ENCODE data around the gene ULK4.

Gene ULK4

GRCh38 chr3:41243183-41243582 lies 718.7 kb downstream of the ULK4 start:
- DNase-seq, result no peak

GRCh38 chr3:41241800-41242571 lies 719.9 kb downstream of the ULK4 start:
- no peak for DNase-seq

- no peak for DNase-seq
Measured at GRCh38 chr3:41241161-41241560, 720.7 kb downstream of the ULK4 start.

- DNase-seq, result no peak
Measured at GRCh38 chr3:41239587-41239986, 722.3 kb downstream of the ULK4 start.

GRCh38 chr3:41237907-41238306 lies 724.0 kb downstream of the ULK4 start:
- DNase-seq, result no peak

- no peak for DNase-seq
Measured at GRCh38 chr3:41236228-41236627, 725.7 kb downstream of the ULK4 start.

- no peak for DNase-seq
Measured at GRCh38 chr3:41234823-41235721, 726.8 kb downstream of the ULK4 start.

DNA sequence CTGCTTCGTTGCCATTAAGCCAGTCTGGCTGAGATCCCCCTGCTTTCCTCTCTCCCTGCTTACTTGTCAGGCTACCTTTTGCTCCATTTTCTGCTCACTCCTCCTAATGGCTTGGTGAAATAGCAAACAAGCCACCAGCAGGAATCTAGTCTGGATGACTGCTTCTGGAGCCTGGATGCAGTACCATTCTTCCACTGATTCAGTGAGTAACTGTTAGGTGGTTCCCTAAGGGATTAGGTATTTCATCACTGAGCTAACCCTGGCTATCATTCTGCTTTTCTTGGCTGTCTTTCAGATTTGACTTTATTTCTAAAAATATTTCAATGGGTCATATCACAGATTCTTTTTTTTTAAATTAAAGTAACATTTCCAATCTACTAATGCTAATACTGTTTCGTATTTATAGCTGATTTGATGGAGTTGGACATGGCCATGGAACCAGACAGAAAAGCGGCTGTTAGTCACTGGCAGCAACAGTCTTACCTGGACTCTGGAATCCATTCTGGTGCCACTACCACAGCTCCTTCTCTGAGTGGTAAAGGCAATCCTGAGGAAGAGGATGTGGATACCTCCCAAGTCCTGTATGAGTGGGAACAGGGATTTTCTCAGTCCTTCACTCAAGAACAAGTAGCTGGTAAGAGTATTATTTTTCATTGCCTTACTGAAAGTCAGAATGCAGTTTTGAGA lies 737.6 kb downstream of the ULK4 start:
- no peak for DNase-seq

DNA sequence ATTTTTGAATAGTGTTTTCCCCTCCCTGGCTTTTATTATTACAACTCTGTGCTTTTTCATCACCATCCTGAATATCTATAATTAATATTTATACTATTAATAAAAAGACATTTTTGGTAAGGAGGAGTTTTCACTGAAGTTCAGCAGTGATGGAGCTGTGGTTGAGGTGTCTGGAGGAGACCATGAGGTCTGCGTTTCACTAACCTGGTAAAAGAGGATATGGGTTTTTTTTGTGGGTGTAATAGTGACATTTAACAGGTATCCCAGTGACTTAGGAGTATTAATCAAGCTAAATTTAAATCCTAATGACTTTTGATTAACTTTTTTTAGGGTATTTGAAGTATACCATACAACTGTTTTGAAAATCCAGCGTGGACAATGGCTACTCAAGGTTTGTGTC lies 738.2 kb downstream of the ULK4 start:
- DNase-seq, result no peak

DNA sequence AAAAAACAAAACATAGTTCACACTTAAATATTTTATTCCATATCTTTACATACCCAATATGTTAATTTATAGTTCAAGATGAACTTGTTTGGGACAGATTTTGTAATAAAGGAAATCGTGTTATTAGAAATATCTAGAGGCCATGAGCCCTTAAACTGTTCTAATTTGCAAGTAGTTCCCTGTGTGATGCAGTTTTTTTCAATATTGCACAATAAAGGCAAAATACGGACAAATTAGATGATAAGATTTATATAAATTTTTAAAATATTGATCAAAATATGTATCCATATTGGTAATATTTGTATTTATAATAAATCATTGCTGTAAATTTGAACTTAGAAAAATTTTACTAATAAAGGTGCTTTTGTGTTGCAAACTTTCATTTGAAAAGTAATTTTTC lies 738.8 kb downstream of the ULK4 start:
- DNase-seq, result no peak

DNA sequence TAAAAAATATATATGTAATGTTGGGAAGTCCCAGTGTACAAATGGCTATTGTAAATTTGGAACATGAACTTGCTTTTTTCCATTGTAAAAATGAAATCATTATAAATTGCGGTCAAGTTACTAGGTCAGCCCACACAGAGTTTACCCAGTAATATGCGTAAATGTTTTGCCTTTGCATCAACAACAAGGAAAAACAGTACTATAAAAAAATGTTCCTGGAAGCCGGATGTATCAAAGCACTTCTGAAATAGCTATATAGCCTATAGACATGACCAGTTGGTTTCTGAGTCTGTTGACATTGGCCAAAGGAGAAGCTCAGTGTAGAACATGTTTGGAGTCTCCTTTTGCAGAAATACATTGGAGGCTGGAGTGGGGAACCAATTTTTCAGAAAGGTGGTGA lies 739.4 kb downstream of the ULK4 start:
- DNase-seq, result no peak

DNA sequence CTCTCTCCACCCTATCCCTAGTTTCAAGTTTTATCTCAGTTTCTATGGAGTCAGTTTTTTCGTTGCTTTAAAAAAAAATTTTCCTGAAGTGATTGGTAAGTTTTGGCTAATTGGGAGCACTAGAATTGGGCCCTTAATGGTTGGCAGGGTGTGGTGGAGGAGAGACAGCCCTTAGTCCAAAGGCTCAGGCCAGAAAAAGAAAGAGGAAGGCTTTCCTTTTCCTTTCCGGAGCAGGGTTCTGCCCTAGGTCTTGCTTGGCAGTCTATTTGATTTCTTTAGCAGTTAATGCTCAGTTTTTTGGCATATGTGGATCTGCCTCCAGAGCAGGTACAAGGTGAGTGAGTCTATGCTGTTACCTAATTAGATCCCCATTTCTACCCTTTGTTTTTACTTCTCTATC lies 739.9 kb downstream of the ULK4 start:
- DNase-seq, result no peak

DNA sequence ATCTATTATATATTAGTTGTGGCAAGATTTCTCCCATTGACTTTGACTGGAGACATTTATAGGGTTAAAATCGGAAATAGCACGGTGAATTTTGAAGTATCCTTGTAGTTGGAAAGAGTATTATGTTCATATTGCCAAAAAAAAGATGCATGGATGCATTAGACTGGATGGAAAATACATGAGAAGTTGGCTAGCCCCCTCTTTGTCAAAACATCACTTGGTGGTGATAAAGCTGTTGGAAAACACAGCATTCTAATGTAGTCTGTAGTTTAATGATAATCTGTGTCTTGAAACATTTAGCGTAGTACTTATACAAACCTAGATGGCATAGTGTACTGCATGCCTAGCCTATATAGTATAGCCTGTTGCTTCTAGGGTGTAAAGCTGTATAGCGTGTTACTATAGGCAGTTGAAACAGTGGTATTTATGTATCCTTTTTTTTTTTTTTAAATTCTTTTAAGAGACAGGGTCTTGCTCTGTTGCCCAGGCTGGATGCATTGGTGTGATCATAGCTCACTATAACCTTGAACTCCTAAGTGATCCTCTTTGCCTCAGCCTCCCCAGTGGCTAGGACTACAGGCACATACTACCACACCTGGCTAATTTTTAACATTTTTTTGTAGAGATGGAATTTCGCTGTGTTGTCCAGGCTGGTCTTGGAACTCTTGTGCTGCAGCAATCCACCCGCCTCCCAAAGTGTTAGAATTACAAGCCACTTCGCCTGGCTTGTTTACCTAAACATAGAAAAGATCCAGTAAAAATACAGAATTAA lies 740.8 kb downstream of the ULK4 start:
- DNase-seq, result no peak

DNA sequence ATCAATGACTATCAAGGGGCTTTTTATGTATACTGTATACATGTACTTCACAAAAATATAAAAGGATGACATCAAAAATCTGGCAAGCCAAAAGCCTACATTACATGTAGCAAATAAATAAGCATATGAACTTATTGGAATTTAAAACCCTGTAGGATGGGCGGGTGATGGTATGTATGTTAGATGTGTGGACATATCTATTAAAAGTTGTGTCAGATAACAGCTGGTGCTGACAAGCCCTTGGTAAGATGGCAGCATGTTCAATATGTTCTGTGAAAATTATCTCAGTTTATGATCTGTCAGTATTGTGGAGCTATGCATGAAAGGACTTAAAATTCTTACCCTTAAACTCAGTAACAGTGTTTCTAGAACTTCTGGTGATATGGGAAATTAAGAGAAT lies 742.5 kb downstream of the ULK4 start:
- DNase-seq, result no peak

GRCh38 chr3:41216993-41217392 lies 744.9 kb downstream of the ULK4 start:
- no peak for DNase-seq

DNA sequence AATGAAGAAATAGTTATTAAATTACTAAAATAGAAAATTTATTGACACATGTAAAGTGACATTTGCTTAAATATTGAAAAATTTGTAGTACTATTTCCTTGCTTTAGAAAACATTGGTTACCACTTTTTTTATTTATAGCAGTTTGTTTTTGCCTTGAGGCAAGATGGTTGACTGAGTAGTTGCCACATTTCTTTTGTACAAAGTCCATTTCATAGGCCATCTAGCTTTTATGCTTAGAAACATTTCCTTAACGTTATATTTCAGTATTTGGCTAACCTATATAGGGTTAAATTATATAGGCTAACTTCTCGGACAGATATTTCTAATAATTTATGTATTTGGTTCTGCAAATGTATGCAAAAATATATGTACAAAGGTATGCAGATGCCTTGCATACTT lies 745.5 kb downstream of the ULK4 start:
- no peak for DNase-seq

DNA sequence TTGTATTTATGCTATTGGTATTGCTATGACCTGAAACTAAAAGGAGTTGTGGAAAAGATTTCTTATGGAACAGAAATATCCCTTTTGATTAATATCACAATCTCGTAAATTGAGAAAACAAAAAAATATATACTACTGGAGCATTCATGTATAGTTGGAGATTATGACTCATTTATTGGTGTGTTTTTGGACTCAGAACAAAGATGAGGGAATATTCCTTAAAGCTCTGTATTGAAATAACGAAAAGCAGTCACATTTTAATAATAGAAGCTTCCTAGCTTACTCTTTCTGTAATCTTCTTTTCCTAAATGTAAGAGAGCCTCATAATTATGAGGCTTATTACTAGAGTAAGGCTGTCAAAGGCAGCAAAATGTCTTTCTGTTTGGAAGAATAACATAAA lies 748.3 kb downstream of the ULK4 start:
- no peak for DNase-seq

DNA sequence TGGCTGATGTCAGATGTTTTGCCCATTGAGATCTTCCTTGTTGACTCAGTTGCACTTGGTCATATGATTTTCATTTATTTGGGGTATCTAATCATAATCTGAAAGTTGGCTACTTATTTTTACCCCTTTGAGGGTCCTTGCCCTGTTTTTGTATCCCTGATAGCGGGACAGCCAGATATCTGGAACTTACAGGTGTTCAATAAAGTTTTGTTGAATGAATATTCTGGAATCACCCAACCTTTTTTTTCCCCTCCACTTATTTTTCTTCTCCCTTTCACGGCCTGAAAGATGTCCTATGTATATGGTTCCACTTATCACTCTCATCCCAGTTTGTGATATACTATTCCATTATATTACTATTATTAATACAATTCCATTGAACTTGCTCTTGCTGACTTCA lies 749.8 kb downstream of the ULK4 start:
- no peak for DNase-seq

GRCh38 chr3:41210966-41211365 lies 750.9 kb downstream of the ULK4 start:
- DNase-seq, result no peak

GRCh38 chr3:41209646-41210045 lies 752.3 kb downstream of the ULK4 start:
- DNase-seq, result no peak

DNA sequence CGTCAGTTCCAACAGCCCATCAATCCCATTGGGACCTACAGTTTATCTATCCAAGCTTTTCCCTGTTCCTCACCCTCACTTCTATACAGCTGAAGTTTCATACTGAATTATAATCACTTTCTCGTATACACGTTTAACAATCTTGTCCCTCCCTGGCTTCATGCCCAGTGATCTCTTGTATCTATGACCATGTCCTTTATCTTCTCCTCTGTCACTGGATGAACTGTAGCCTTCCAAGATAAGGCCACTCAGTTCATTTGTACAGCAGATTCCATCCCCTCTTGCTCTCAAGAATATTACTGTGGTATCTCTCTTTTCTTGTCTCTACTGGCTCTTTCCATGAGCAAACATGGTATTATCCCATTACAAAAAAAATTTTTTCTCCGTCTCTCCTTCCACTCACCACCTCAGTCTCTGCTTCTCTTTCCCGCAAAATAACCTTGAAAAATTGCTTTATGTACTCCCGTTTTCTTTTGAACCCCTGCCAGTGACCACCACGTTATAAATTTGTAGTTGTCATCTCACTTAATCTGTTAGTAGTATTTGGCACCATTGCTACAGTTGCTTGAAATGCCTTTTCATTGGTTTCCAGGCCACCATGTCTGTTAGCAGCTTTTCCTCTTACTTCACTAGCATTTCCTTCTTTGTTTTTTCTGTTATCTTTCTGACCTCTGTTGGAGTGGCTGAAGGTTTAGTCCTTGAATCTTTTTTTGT lies 753.2 kb downstream of the ULK4 start:
- DNase-seq, result peak; percentile 74

- DNase-seq, result no peak
Measured at GRCh38 chr3:41207355-41207754, 754.5 kb downstream of the ULK4 start.

Data from hematopoietic multipotent progenitor cell treated with erythropoietin and hydrocortisone succinate and interleukin-3 and kit ligand, for 6 days (in vitro differentiated cells).